GM19372 (cell line): ENCODE data around the gene MYPOP.
"Not testable (repeated sequence)": the region's sequence is repeated elsewhere in the genome, so short reads cannot be mapped to it uniquely, and the experiment has no call there.

Source experiments
- ATAC-seq: cut with Tn5 transposase; IDR thresholded peaks from one replicate; pipeline ENCODE4 v1.9.1; 2021; ENCODE audit warnings: mild to moderate bottlenecking, low read depth, moderate library complexity; ENCODE audit not compliant: unreplicated experiment

The MYPOP gene

DNA sequence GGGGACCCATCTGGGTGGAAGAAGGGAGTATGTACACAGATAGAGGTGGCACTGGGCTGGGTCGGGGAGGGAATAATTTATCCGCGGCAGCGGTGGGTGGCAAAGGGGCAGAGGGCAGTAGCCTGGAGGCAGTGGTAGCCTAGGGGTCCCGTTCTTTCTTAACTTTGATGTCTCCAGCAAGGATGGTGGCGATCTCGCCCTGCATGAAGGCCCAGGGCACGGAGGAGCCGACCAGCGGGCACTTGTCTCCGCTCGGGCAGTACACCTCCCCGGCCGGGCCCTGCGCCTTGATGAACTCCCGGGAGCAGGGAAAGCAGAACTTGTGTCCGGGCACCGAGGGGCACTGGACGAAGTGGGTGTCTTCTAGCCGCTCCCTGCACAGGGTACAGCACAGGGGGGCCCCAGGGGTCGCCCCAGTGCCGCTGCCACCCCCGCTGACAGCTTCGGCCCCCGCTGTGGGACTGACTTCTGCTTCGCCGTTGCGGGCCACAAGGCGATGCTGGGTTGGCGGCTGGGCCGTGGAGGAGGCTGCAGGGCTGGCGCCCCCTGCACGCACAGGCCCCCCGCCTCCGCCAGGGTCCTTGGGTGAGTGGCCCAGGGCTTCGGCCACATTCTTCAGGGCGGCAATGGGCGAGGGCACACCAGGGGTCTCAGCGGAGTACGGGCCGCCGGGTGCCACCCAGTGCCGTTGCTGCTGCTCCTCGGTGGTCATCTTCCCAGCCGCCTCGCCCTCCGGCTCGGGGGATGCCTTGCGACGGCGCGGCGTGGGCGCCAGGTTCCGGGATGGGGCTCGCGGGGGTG is 18.3 kb downstream of the MYPOP start:
- ATAC-seq, result no peak

DNA sequence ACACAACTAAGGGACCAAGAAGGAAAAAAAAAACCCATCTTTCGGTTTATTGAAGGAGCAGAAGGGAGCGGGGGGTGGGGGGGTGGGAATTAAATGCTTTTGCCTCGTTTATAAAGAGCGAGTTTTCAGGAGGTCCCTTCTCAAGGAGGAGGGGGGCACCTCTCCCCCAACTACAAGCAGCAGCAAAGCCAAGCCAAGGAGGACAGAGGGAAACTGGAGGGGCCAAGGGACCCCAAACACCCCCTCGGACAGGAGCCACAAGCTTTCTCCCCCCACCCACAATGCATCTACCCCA is 18.9 kb downstream of the MYPOP start:
- no peak for ATAC-seq

DNA sequence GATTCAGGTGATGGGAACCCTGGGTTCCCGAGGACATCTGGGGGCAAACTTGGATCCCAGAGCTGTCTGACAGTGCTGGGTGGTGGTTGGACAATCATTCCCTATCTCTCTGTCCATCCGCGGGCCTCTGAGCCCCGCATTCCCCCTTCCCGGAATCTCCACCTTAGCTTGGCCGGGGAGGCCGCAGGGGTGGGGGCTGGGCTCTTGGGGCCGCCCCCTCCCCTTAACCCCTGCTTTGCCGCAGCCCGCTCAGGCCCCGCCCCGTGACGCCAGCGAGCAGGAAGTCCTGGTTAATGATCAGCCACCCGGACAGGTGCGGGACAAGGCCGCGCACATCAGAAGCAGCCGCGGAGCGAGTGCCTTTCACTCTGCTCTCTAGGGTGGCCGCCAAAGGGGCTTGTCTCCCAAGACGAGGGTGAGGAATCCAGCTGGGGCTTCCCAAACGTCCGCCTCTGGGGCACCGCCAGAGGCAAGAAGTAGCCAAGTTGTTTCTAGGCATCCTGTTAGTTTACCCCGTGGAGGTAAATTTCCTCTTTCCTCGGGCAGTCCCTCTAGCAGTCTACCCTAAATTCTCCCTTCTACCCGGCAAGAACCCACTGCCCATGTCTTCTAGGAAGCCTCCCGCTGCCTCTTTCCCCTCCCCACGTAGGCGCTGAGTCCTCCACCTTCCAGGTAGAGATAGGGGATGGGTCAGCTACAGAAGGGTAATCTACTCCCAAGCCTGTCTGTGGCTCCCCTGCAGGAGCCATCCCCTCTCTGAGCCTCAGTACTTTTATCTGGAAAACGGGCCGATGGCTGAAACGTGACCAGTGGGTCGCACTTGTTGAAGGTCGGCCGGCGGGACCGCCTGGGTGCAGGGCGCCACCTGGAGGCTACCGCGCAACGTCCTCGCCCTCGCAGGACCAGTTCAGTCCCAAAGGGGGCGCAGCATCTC is 19.5 kb downstream of the MYPOP start:
- no peak for ATAC-seq

DNA sequence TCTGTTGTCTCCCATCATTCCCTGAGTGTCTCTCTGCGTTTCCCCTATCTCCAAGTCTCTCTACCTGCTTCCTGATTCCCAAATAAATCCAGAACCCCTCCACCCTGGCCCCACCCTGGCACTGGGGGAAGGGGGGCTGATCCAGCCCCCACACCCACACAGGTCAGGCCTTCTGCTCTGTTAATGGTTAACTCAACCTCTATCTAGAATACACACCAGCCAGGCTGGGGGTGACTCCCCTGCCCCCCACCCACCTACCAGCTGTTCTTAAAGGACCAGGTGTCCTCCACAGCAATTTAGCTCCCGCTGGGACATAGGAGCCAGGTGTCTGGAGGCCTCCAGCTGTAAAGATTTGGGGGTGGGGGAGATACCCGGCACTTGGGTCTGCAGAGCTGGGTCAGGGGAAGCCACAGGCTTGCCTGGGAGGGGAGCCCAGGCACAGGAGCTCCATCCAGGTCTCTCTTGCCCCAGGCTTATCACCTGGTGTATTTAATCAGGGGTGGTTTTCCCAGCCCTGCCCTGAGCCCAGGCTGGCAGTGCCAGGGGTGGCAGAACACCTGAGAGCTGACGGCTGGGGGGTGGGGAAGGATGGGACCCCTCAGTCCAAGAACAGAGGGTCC is 20.4 kb downstream of the MYPOP start:
- no peak for ATAC-seq

DNA sequence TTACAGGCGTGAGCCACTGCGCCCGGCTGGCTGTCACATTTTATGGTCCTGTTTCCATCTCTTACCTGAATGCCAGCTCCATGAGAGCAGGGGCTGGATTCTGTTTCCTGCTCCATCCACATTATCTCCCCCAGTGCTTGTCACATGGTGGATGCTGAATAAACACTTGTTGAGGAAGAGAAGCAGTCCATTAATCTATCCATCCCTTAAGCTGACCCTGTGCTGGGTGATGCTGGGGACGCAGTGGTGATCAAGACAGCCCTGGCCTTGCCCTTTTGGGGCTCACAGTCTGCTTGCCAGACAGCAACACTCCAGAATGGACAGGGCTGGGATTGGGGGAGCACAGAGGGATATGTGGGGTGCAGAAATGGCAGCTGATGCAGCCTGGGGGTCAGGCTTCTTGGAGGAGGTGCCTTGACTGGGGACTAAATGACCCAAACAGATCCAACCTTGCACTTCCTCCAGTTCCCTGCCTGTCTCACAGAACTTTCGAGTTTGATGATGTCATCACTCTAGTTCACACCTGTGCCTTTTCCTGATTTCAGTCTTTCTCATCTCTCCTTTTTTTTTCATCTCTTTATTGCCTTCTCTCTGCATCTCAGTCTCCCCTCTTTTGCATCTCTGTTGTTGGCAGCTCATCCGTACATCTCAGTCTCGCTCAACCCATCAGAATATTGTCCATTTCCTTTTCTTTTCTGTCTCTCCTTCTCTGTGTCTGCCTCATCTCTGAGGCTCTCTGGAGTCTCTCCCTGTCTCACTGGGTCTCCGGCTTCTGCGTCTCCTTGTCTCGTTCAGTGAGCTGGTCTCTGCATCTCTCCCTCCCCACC is 21.1 kb downstream of the MYPOP start:
- no peak for ATAC-seq

DNA sequence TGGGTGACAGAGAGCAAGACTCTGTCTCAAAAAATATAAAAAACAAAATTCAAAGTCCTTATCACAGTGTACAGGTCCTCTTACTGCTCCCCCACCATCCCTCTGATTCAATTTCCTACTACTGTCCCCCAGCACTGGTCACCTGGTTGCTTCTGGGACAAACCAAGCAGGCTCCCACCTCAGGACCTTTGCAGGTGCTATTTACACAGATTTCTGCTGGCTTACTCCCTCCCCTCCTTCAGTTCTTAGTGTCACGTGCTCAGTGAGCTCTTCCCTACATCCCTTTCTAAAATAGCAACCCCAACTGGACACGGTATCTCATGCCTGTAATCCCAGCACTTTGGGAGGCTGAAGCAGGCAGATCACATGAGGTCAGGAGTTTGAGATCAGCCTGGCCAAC is 22.4 kb downstream of the MYPOP start:
- no peak for ATAC-seq

DNA sequence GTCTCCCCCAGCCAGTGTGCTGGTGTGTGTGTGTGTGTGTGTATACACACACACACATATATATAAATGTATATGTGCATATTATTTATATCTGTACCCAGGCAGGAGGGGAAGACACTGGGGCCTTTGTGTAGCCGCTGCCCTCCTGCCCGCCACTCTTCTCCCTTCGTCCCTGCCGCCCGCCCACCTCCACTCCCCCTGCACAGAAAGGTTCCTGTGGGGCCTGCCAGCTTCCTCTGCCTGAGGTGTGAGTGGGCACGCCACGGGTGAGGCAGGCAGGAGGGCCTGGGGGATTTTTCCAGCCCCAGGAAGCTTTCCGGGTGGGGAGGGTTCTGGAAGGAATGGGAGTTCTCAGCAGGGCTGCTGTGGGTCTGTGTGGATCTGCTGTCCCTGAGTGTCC is 23.4 kb downstream of the MYPOP start:
- ATAC-seq, result no peak

DNA sequence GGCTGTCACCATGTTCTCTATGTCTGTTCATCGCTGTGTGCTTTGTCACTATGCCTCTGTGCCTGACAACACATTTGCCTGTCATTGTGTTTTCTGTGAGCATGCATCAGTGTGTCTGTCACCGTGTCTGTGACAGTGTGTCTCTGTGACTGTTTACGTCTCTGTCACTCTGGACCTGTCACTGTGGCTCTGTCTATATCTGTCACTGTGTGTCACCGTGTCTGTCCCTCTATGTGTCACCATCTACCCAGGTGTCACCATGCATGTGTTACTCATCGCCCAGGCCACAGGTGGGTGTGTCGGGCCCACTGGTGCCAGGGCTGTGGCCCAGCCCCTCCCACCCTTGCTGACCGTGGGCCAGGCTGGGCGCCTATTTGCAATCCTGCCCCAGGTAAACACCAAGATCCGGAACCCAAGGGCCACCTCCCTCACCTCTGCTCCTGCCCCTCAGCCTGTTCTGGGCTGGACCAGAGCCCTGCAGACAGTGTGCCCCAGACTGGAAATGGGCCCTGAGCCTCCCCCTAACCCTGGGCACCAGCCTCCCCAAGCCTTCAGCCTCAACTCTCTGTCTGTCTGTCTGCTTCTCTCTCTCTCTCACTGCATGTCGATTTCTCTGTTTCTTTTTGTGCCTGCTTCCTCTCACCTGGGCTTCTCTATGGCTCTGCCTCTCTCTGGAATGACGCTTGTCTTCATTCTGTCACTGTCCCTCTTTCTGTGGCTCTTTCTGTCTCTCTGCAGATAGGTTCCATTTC is 24.2 kb downstream of the MYPOP start:
- no peak for ATAC-seq

DNA sequence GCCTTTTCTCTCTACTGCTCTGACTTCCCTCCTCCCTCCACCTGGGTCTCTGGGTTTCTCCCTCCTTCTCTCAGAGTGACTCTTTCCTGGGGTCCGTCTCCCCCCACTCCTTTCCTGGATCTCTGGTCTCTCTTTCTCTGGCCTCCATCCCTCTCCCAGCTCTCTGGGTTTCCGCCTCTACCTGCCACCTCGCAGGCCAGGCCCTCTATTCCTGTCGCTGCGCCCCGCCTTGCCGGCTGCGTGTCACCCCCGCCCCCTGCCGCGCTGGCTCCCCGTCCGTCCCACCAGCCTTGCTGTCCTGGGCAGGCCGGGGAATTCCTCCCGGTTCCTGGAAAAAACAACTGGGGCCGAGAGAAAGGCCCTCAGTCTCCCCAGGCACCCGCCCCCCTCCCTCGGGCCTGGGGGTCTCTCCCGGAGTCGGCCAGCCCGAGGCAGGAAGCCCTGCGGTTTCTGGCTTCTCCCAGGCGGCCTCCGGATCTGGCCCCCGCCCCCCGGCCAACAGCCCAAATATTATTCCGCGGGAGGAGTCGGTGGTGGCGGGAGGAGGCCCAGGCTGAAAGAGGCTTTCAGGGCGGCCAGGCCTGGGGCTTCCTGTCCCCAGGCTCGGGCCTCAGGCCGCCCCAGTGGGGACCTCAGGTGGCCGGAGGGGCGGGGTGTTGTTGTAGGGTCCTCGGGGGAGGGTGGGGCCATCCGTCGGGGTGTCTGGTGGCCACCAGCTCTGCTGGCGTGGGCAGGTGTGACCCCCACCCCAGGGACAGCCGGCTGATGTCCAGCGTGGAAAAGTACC is 25.8 kb downstream of the MYPOP start:
- no peak for ATAC-seq

DNA sequence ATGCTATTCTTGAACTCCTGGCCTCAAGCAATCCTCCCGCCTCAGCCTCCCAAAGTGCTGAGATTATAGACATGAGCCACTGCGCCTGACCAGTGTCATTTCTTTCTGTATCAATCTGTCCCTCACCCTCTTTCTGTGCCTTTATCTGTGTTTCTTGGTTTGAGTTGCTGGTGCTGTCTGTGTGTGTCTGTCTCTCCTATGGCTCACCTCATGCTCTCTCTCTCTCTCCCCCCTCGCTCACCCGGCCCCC is 26.3 kb downstream of the MYPOP start:
- ATAC-seq, result no peak

DNA sequence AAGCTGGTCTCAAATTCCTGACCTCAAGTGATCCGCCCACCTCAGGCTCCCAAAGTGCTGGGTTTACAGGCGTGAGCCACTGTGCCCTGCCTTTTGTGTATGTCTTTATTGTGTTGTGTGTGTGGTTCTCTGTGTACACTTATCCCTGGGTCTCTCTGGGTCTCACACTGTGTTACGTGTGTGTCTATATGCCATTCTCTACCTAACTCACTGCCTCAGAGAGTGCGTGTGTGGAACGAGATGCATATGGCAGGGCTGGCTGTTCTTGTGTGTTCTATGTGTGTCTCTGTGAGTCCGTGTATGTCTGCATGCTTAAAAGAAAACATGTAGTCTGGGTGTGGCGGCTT is 27.8 kb downstream of the MYPOP start:
- ATAC-seq, result no peak

DNA sequence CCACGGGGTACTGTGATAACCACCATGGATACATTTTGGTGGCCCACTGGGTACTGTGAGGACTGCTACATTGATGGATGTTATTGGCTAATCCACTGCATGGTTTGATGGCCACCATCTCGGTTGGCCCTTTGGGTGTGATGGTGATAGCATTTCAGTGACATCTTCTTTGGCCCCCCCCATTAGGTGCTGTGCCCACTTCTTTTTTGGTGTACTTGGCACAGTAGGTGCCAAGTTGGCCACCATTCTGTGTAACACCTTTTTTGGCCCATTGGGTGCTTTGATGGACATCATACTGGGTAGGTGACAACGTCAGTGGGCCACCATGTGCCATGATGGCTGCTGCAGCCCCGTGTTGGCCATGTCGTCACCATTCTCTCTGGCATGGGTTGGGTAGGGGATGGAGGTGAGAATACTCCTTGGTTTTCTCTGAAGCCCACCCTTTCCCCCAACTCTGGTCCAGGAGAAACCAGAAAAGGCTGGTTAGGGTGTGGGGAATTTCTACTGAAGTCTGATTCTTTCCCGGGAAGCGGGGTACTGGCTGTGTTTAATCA is 29.1 kb downstream of the MYPOP start:
- ATAC-seq, result no peak

DNA sequence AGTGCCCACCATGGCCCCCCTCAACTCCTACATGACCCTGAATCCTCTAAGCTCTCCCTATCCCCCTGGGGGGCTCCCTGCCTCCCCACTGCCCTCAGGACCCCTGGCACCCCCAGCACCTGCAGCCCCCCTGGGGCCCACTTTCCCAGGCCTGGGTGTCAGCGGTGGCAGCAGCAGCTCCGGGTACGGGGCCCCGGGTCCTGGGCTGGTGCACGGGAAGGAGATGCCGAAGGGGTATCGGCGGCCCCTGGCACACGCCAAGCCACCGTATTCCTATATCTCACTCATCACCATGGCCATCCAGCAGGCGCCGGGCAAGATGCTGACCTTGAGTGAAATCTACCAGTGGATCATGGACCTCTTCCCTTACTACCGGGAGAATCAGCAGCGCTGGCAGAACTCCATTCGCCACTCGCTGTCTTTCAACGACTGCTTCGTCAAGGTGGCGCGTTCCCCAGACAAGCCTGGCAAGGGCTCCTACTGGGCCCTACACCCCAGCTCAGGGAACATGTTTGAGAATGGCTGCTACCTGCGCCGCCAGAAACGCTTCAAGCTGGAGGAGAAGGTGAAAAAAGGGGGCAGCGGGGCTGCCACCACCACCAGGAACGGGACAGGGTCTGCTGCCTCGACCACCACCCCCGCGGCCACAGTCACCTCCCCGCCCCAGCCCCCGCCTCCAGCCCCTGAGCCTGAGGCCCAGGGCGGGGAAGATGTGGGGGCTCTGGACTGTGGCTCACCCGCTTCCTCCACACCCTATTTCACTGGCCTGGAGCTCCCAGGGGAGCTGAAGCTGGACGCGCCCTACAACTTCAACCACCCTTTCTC is 30.1 kb downstream of the MYPOP start:
- no peak for ATAC-seq

DNA sequence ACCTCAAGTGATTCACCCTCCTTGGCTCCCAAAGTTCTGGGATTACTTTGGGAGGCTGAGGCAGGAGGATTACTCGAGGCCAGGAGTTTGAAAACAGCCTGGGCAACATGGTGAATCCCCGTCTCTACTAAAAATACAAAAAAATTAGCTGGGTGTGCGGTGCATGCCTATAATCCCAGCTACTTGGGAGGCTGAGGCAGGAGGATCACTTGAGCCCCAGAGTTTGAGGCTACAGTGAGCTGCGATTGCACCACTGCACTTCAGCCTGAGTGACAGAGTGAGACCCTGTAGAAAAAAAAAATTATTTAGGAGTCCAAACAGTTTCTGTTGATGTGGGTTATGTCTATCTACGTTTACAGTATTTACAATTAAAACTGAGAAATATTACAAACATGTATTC is 31.6 kb downstream of the MYPOP start:
- ATAC-seq, result no peak

DNA sequence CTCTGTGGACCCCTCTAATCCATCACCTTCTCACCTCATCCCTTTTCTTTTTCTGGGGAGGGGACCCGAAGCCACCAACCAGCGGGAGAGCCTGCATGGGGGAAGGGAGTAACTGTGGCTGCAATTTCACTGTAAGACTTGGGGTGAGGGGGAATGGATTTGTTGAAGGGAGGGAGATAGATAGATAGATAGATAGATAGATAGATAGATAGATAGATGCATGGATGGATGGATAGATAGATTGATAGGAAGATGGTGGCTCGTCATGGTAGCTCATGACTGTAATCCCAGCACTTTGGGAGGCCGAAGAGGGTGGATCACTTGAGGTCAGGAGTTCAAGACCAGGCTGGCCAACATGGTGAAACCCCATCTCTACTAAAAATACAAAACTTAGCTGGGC is 35.2 kb downstream of the MYPOP start:
- ATAC-seq, result not testable (repeated sequence)

DNA sequence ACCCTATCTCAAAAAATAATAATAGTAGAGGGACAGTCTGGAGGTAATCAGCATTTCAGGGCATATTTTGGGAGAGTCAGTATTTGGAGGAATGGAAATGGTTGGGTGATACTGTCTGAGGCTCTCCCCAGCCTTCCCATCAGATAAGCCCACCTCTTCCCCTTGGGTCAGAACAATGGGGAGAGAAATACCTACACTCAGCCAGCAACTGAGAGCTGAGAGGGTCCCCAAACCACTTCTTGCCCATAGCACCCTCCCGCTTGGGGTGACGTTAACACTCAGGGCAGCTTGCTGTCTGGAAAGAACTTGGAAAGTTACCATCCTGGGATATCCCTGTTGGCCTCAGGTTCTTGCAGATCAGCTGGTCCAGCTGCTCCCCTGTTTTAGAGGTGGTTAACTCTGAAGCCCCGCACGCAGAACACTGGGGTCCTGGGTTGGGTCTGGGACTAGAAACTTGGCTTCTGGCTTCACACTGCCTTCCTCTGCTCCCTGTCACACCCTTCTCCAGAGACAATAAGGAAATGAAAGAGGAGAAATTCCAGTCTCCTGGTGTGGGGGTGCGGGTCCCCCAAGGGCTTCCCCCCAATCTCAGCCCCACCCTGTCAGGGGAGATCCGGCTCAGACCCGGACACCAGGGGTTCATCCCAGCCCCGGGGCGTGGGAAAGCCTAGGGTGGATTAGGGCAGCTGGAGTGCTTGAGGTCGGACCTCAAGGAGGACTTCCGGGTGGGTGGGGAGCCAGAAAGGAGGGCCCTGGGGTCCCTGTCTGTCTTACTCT is 35.8 kb downstream of the MYPOP start:
- no peak for ATAC-seq

DNA sequence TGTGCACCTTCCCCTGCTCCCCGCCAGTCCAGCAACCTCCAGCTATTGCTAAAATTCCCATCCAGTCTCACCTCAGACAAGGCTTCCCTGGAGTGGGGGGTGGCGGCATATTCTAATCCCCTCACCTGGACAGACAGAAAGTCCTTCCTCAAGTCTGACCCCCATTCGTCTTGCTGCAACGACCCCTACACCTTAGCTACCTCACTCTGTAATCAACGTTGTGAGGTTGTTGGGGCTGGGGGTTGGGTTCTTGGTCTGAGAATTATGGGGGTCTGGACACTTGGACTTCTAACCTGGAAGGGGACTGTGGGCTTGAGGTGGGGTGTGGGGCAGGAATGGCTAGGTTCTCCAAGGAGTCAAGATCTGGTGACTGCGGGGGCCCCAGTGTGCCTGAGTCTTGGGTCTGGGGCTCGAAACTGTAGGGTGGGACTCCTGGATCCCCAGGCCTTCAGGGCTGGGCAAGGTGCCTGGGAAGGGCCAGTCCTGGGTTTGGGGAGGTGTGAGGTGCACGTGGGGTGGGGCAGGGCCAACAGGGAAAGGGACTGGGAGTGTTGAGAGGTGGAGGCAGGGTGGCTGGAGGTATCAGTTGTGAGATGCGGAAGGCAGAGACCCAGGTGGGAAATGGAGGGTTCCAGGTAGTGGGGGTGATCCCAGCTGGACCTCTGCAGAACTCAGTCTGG is 37.0 kb downstream of the MYPOP start:
- ATAC-seq, result no peak
